K562 (cell line): ENCODE results near the gene ST3GAL3. TPM values are rescaled to one million over a fixed set of nuclear protein-coding genes. Genes with fewer than 3 reads are reported as not detected.

ENCODE experiments used
- ASH1L ChIP-seq: fragments of 450-650 bp; IDR thresholded peaks from 2 replicates; pipeline ENCODE4 v1.6.1; 2018; ENCODE audit warnings: borderline replicate concordance, mild to moderate bottlenecking, low read depth; ENCODE audit not compliant: partially characterized antibody
- BMI1 ChIP-seq: fragments of 150-350 bp; IDR thresholded peaks from 2 replicates; pipeline ENCODE4 v1.6.1; 2014; ENCODE audit warnings: low read length
- BRF2 ChIP-seq: IDR thresholded peaks from 3 replicates; pipeline ENCODE4 v1.6.1; 2011; ENCODE audit warnings: borderline replicate concordance, mild to moderate bottlenecking; ENCODE audit not compliant: insufficient read length, insufficient read depth
- CTCFL ChIP-seq: IDR thresholded peaks from 2 replicates; pipeline ENCODE4 v1.6.1; 2011; ENCODE audit warnings: borderline replicate concordance, low read depth, mild to moderate bottlenecking, moderate library complexity, low read length; ENCODE audit not compliant: insufficient read depth, poor library complexity, severe bottlenecking
- CXXC5 ChIP-seq: fragments of 250-450 bp; sonication (Bioruptor Pico); IDR thresholded peaks from 2 replicates; pipeline ENCODE4 v1.8.0; 2022; ENCODE audit warnings: inconsistent platforms, mild to moderate bottlenecking, moderate library complexity
- FIP1L1 ChIP-seq: fragments of 200-400 bp; formaldehyde crosslinking; IDR thresholded peaks from 2 replicates; pipeline ENCODE4 v1.6.1; 2018; ENCODE audit warnings: mild to moderate bottlenecking, low read depth, low read length; ENCODE audit not compliant: poor library complexity, severe bottlenecking
- ID3 ChIP-seq, 2 experiments: fragments of 250-450 bp in 1 of 2; fragments of 450-650 bp in 1 of 2; sonication (Bioruptor Pico) in 1 of 2; IDR thresholded peaks; 2 replicates each; pipeline versions ENCODE4 v1.6.1 to v1.8.0; 2016 to 2021; ENCODE audit warnings: mild to moderate bottlenecking in 2 of 2, moderate library complexity in 2 of 2, missing compliant biosample characterization in 1 of 2, missing genetic modification characterization in 1 of 2
- KAT7 ChIP-seq: sonication (generic); formaldehyde crosslinking; IDR thresholded peaks from 2 replicates; pipeline ENCODE4 v1.8.0; 2022; ENCODE audit warnings: missing genetic modification reagents, mild to moderate bottlenecking, borderline replicate concordance
- NR3C1 ChIP-seq: sonication (generic); formaldehyde crosslinking; IDR thresholded peaks from 2 replicates; pipeline ENCODE4 v1.8.1; 2022; ENCODE audit warnings: missing genetic modification reagents
- PPARD ChIP-seq: fragments of 250-450 bp; sonication (Bioruptor Pico); IDR thresholded peaks from 2 replicates; pipeline ENCODE4 v1.8.0; 2022; ENCODE audit warnings: inconsistent platforms, mild to moderate bottlenecking, moderate library complexity
- RBM15 ChIP-seq: fragments of 200-400 bp; formaldehyde crosslinking; IDR thresholded peaks from 2 replicates; pipeline ENCODE4 v1.6.1; 2018; ENCODE audit warnings: mild to moderate bottlenecking, low read length, moderate library complexity; ENCODE audit not compliant: insufficient read depth
- U2AF2 ChIP-seq: fragments of 200-400 bp; formaldehyde crosslinking; optimal IDR thresholded peaks from 2 replicates; pipeline ENCODE3; 2017; ENCODE audit warnings: low read depth, mild to moderate bottlenecking, low read length
- ZNF253 ChIP-seq: fragments of 250-450 bp; sonication (Bioruptor Pico); conservative IDR thresholded peaks from 2 replicates; pipeline ENCODE4 v1.6.1; 2021; ENCODE audit warnings: mild to moderate bottlenecking
- ZNF277 ChIP-seq: fragments of 250-450 bp; sonication (Bioruptor Pico); IDR thresholded peaks from 2 replicates; pipeline ENCODE4 v1.8.0; 2022; ENCODE audit warnings: inconsistent platforms, mild to moderate bottlenecking, moderate library complexity, borderline replicate concordance
- polyA plus RNA-seq, 8 experiments: library from polyadenylated mRNA; depleted of rRNA in 4 of 8; stranded (reverse) in 5 of 8; unstranded in 3 of 8; fragments of >200 nt; fragmentation: Nextera tagmentation in 2 of 8; fragmentation: Illumina TruSeq in 1 of 8; extraction: Ambion mirVana in 2 of 8; extraction: Trizol in 1 of 8; gene quantifications; 2 replicates each; pipeline versions ENCODE4 v1.2.1 to v1.2.3, GENCODE V29; 2011 to 2014; ENCODE audit warnings: inconsistent platforms in 1 of 8, missing spikeins in 1 of 8
- total RNA-seq, 7 experiments: library from RNA; depleted of rRNA in 6 of 7; stranded (reverse); fragments of >200 nt in 6 of 7; fragmentation: Illumina TruSeq in 2 of 7; extraction: Trizol in 2 of 7; gene quantifications; 2 replicates each; pipeline versions ENCODE4 v1.2.1 to v1.2.3, GENCODE V29; 2011 to 2021; ENCODE audit warnings: low replicate concordance in 1 of 7
- TF ChIP-seq, protein P1 (sequence below): sonication (generic); formaldehyde crosslinking; IDR thresholded peaks from 2 replicates; pipeline ENCODE4 v1.8.0; 2023; ENCODE audit warnings: missing genetic modification reagents, mild to moderate bottlenecking, borderline replicate concordance

ST3GAL3 gene
- total and polyA plus RNA-seq, 9 of the 15 experiments (the other 6 are each of a cell fraction or from before 2014, with no cell fraction given) = 1.2 to 18.9 (median 11.0) TPM

DNA sequence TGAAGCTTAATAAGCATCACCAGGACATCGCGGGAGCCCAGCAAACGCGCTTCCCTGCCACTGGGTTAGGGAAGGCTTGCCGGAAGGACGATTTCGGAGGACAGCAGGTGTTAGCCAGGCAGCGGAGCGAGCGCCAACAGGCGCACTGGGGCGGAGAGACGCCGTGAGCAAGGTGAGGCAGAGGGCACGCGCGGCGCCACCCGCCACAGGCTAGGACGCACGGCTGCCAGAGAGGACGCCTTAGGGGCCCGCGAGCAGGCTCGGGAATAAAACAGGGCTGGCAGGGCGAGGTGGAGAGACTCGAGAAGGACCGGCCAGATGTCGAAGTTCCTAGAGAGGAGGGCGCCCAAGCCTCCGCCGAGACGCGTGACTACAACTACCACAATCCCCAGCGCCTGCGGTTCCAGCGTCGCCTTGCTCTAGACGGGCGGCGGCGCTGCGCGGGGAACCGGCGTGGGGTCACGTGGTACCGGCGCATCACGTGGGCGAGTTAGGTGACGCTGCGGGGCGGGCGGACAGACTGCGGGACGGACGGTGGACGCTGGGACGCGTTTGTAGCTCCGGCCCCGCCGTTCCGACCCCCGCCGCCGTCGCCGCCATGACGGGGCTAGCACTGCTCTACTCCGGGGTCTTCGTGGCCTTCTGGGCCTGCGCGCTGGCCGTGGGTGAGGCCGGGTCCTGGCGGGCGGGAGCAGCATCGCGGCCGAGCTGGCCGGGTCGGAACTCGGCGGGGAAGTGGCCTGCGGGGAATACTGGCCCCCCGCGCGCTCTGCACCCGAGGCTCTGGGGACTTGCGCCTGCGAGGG is 267.3 kb downstream of the ST3GAL3 start, which contains the start of gene ATP6V0B (continued):
- TF ChIP-seq CTCFL (peak; percentile 61), ZNF277 (CRISPR knock-in tag) (no peak), ASH1L (no peak), FIP1L1 (peak; percentile 97), U2AF2 (no peak), BRF2 (no peak), RBM15 (no peak), ID3 (CRISPR knock-in tag; IDR thresholded peaks at IDR 0.05) (no peak), ID3 (tag; IDR thresholded peaks at IDR 0.05) (peak; percentile 27; the same call in 1 of the 2 replicates), ZNF253 (no peak), BMI1 (no peak), PPARD (CRISPR knock-in tag) (no peak), NR3C1 (CRISPR knock-in tag) (no peak), CXXC5 (peak; percentile 99), KAT7 (CRISPR knock-in tag) (no peak)
- TF ChIP-seq, protein P1, sequence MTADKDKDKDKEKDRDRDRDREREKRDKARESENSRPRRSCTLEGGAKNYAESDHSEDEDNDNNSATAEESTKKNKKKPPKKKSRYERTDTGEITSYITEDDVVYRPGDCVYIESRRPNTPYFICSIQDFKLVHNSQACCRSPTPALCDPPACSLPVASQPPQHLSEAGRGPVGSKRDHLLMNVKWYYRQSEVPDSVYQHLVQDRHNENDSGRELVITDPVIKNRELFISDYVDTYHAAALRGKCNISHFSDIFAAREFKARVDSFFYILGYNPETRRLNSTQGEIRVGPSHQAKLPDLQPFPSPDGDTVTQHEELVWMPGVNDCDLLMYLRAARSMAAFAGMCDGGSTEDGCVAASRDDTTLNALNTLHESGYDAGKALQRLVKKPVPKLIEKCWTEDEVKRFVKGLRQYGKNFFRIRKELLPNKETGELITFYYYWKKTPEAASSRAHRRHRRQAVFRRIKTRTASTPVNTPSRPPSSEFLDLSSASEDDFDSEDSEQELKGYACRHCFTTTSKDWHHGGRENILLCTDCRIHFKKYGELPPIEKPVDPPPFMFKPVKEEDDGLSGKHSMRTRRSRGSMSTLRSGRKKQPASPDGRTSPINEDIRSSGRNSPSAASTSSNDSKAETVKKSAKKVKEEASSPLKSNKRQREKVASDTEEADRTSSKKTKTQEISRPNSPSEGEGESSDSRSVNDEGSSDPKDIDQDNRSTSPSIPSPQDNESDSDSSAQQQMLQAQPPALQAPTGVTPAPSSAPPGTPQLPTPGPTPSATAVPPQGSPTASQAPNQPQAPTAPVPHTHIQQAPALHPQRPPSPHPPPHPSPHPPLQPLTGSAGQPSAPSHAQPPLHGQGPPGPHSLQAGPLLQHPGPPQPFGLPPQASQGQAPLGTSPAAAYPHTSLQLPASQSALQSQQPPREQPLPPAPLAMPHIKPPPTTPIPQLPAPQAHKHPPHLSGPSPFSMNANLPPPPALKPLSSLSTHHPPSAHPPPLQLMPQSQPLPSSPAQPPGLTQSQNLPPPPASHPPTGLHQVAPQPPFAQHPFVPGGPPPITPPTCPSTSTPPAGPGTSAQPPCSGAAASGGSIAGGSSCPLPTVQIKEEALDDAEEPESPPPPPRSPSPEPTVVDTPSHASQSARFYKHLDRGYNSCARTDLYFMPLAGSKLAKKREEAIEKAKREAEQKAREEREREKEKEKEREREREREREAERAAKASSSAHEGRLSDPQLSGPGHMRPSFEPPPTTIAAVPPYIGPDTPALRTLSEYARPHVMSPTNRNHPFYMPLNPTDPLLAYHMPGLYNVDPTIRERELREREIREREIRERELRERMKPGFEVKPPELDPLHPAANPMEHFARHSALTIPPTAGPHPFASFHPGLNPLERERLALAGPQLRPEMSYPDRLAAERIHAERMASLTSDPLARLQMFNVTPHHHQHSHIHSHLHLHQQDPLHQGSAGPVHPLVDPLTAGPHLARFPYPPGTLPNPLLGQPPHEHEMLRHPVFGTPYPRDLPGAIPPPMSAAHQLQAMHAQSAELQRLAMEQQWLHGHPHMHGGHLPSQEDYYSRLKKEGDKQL (CRISPR knock-in tag) = no peak
